NT2/D1 (cell line): ENCODE data around the gene ADAM23.

Source experiments
- SUZ12 ChIP-seq: IDR thresholded peaks from 2 replicates; pipeline ENCODE4 v1.6.1; 2011; ENCODE audit not compliant: insufficient read length, insufficient read depth; ENCODE audit errors: extremely low read depth
- YY1 ChIP-seq: IDR thresholded peaks from 2 replicates; pipeline ENCODE4 v1.6.1; 2011; ENCODE audit not compliant: insufficient read length, insufficient read depth
- ZNF274 ChIP-seq: IDR thresholded peaks from 2 replicates; pipeline ENCODE4 v1.6.1; 2011; ENCODE audit warnings: mild to moderate bottlenecking, low read depth, low read length

DNA sequence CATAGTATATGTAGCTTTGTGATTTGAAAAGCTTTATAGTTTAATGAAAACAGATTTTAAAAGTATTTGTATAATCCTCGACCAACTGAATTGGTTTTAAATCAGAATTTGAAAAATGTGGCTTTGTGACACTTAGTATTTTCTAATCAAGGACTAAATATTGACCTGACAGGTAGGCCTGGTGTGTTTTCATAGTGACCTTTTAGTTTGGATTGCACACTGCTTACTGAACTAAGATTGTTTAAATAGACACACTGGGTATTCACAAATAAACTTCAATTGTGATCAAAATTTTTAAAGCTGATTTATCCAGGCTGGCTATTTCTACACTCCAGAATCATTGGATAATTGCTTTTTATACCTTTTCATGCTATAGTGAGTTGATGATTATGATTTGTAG is 167.1 kb downstream of the ADAM23 start:
- TF ChIP-seq ZNF274 (no peak), YY1 (no peak), SUZ12 (no peak)
